SK-N-SH (cell line): ENCODE data around the gene GNG10. TPM values are rescaled to one million over a fixed set of nuclear protein-coding genes. Genes with fewer than 3 reads are reported as not detected.
A peak's percentile ranks its signal among the peaks of the same experiment; 100 is the strongest.

Experiments used
- CTCF ChIA-PET: fragments of 300-600, 350-600 bp; formaldehyde crosslinking; extraction: SDS; loops from one replicate; lab custom pipeline; 2021; lab: Yijun Ruan, JAX
- POLR2A ChIA-PET: fragments of 350-600 bp; sonication (Branson Sonifier 250); formaldehyde crosslinking; extraction: SDS; loops from one replicate; lab custom pipeline; 2020; ENCODE audit warnings: antibody characterized with exemption, inconsistent platforms; lab: Yijun Ruan, JAX
- DNase-seq: peaks from one replicate; pipeline ENCODE4 v3.0.0; 2012
- H2AFZ ChIP-seq: fragments of 200-600 bp; sonication (generic); 2 replicates; pipeline ENCODE4 v1.8.1; 2016; ENCODE audit warnings: antibody characterized with exemption, mild to moderate bottlenecking, low read depth
- H3F3A ChIP-seq: fragments of 200-600 bp; sonication (generic); replicated peaks from 2 replicates; pipeline ENCODE3; 2016; ENCODE audit warnings: antibody characterized with exemption, mild to moderate bottlenecking; ENCODE audit not compliant: insufficient read depth
- H3K27ac ChIP-seq, 2 experiments: fragments of 200-500 bp in 1 of 2; fragments of 200-600 bp in 1 of 2; sonication (Bioruptor generic) in 1 of 2; sonication (generic), shearing (Covaris generic) in 1 of 2; 2 replicates each; pipeline versions ENCODE4 v1.5.1 to v1.6.1; 2014 to 2016; ENCODE audit warnings: low read depth in 2 of 2, inconsistent platforms in 1 of 2, low read length in 1 of 2, mild to moderate bottlenecking in 1 of 2, mixed read lengths in 1 of 2
- H3K27me3 ChIP-seq: fragments of 200-600 bp; sonication (generic), shearing (Covaris generic); 2 replicates; pipeline ENCODE4 v1.6.1; 2016; ENCODE audit warnings: mixed run types; ENCODE audit not compliant: insufficient read depth
- H3K36me3 ChIP-seq, 2 experiments: fragments of 200-500 bp in 1 of 2; fragments of 200-600 bp in 1 of 2; sonication (Bioruptor generic) in 1 of 2; sonication (generic) in 1 of 2; replicated peaks in 1 of 2; 2 replicates each; pipeline versions ENCODE3 to v1.5.1; 2014 to 2016; ENCODE audit warnings: low read length in 1 of 2, mild to moderate bottlenecking in 1 of 2; ENCODE audit not compliant: insufficient read depth in 2 of 2, control insufficient read depth in 1 of 2
- H3K4me1 ChIP-seq, 2 experiments: fragments of 200-500 bp in 1 of 2; fragments of 200-600 bp in 1 of 2; sonication (Bioruptor generic) in 1 of 2; sonication (generic), shearing (Covaris generic) in 1 of 2; 2 replicates each; pipeline versions ENCODE4 v1.5.1 to v1.6.1; 2014 to 2016; ENCODE audit warnings: low read depth in 1 of 2, low read length in 1 of 2, mixed run types in 1 of 2; ENCODE audit not compliant: insufficient read depth in 2 of 2, control insufficient read depth in 1 of 2
- H3K4me2 ChIP-seq: fragments of 200-600 bp; sonication (generic), shearing (Covaris generic); 2 replicates; pipeline ENCODE4 v1.6.1; 2017; ENCODE audit warnings: mixed run types
- H3K4me3 ChIP-seq, 2 experiments: fragments of 200-500 bp in 1 of 2; fragments of 200-600 bp in 1 of 2; sonication (Bioruptor generic) in 1 of 2; sonication (generic), shearing (Covaris generic) in 1 of 2; 2 replicates each; pipeline versions ENCODE4 v1.5.1 to v1.8.1; 2014 to 2016; ENCODE audit warnings: low read depth in 2 of 2, inconsistent platforms in 1 of 2, low read length in 1 of 2, mild to moderate bottlenecking in 1 of 2, mixed read lengths in 1 of 2, moderate library complexity in 1 of 2
- H3K79me2 ChIP-seq: fragments of 200-600 bp; sonication (generic); 2 replicates; pipeline ENCODE4 v1.8.1; 2017; ENCODE audit warnings: mild to moderate bottlenecking; ENCODE audit not compliant: insufficient read depth
- H3K9ac ChIP-seq: fragments of 200-600 bp; sonication (generic); 2 replicates; pipeline ENCODE4 v1.6.1; 2017; ENCODE audit warnings: mixed run types
- H3K9me2 ChIP-seq: fragments of 200-600 bp; sonication (generic); 2 replicates; pipeline ENCODE4 v1.6.1; 2017; ENCODE audit warnings: mixed run types
- H3K9me3 ChIP-seq: fragments of 200-600 bp; sonication (generic); 2 replicates; pipeline ENCODE4 v1.6.1; 2017; ENCODE audit warnings: mixed run types, mild to moderate bottlenecking, moderate library complexity
- H4K20me1 ChIP-seq: fragments of 200-600 bp; sonication (generic); 2 replicates; pipeline ENCODE4 v1.6.1; 2017; ENCODE audit warnings: mild to moderate bottlenecking, mixed run types; ENCODE audit not compliant: insufficient read depth
- CHD2 ChIP-seq: fragments of 150-350 bp; IDR thresholded peaks from 2 replicates; pipeline ENCODE4 v1.6.1; 2018; ENCODE audit warnings: low read length; ENCODE audit not compliant: partially characterized antibody
- ELF1 ChIP-seq: IDR thresholded peaks from 2 replicates; pipeline ENCODE4 v1.4.0; 2012
- EZH2phosphoT487 ChIP-seq: fragments of 200-600 bp; sonication (generic); IDR thresholded peaks from 2 replicates; pipeline ENCODE4 v1.6.1; 2017; ENCODE audit warnings: low read depth, mixed run types, mild to moderate bottlenecking, antibody characterized with exemption, moderate library complexity, borderline replicate concordance
- FOXJ3 ChIP-seq: sonication (generic); formaldehyde crosslinking; IDR thresholded peaks from 2 replicates; pipeline ENCODE4 v1.5.1; 2020; ENCODE audit warnings: mild to moderate bottlenecking, missing genetic modification reagents
- FOXM1 ChIP-seq: IDR thresholded peaks from 2 replicates; pipeline ENCODE4 v1.4.0; 2012; ENCODE audit warnings: low read depth, mild to moderate bottlenecking
- GABPA ChIP-seq: IDR thresholded peaks from 2 replicates; pipeline ENCODE4 v1.4.0; 2012; ENCODE audit warnings: low read depth, mild to moderate bottlenecking
- IRF3 ChIP-seq: fragments of 150-350 bp; IDR thresholded peaks from 2 replicates; pipeline ENCODE4 v1.6.1; 2016; ENCODE audit warnings: mild to moderate bottlenecking, low read depth, low read length
- JUND ChIP-seq: IDR thresholded peaks from 2 replicates; pipeline ENCODE4 v1.4.0; 2012
- MAX ChIP-seq: IDR thresholded peaks from 2 replicates; pipeline ENCODE4 v1.4.0; 2012; ENCODE audit warnings: low read depth
- MEF2A ChIP-seq: IDR thresholded peaks from 2 replicates; pipeline ENCODE4 v1.4.0; 2012; ENCODE audit warnings: low read depth, borderline replicate concordance
- MXI1 ChIP-seq: IDR thresholded peaks from 2 replicates; pipeline ENCODE4 v1.6.1; 2012; ENCODE audit warnings: mild to moderate bottlenecking, low read depth, low read length, improper control_type of control experiment
- NFIC ChIP-seq: IDR thresholded peaks from 2 replicates; pipeline ENCODE4 v1.4.0; 2012; ENCODE audit warnings: borderline replicate concordance
- NRF1 ChIP-seq: IDR thresholded peaks from 2 replicates; pipeline ENCODE4 v1.6.1; 2012; ENCODE audit warnings: low read depth, mild to moderate bottlenecking, low read length
- PBX3 ChIP-seq: IDR thresholded peaks from 2 replicates; pipeline ENCODE4; 2012
- RCOR1 ChIP-seq: fragments of 150-350 bp; IDR thresholded peaks from 2 replicates; pipeline ENCODE4 v1.6.1; 2017; ENCODE audit warnings: antibody characterized with exemption, low read length
- RFX5 ChIP-seq: IDR thresholded peaks from 2 replicates; pipeline ENCODE4 v1.6.1; 2012; ENCODE audit warnings: mild to moderate bottlenecking, improper control_type of control experiment, low read length
- RXRA ChIP-seq: IDR thresholded peaks from 2 replicates; pipeline ENCODE4 v1.4.0; 2012; ENCODE audit warnings: low read depth, mild to moderate bottlenecking, borderline replicate concordance
- SMC3 ChIP-seq: IDR thresholded peaks from 2 replicates; pipeline ENCODE4 v1.6.1; 2012; ENCODE audit warnings: low read depth, low read length, improper control_type of control experiment
- TCF12 ChIP-seq: IDR thresholded peaks from 2 replicates; pipeline ENCODE4 v1.4.0; 2012
- YY1 ChIP-seq: IDR thresholded peaks from 2 replicates; pipeline ENCODE4 v1.4.0; 2012; ENCODE audit warnings: low read depth, mild to moderate bottlenecking
- WGBS: methylation state at CpG from one replicate; pipeline ENCODE4 v1.1.6; 2017; ENCODE audit warnings: low lambda C conversion rate; 5-methylcytosine and 5-hydroxymethylcytosine counted together
- polyA plus RNA-seq, 3 experiments: library from polyadenylated mRNA; depleted of rRNA; stranded (reverse); fragments of >200 nt; gene quantifications; 2 replicates each; pipeline ENCODE4 v1.2.3, GENCODE V29; 2012

Gene GNG10
- polyA plus RNA-seq, 1 of the 3 experiments (the other 2 are of a cell fraction): 57.7 TPM

- CTCF ChIA-PET: interaction anchor here (1.2 kb wide), 1 partner anchor 11 kb away, joined by 3 read pairs; no protein-coding TSS in a partner anchor
- no peaks in the 10 kb centered on the region for H3K9me3 ChIP-seq
- no peaks in the 10 kb centered on the region for H3K9me2 ChIP-seq
- H4K20me1 ChIP-seq: peaks cover 29% of the 10 kb centered on the region
- WGBS: 85% methylated on average over 7 of the region's 7 CpGs
- H3F3A ChIP-seq: peaks cover 5% of the 10 kb centered on the region
- H3K4me1 ChIP-seq: peaks cover 10 to 21% of the 10 kb centered on the region in 2 experiments; a peak in 3 of 4 replicates
- H3K27ac ChIP-seq: no peak overlapping the region
- H3K4me2 ChIP-seq: peak overlapping the region; percentile 97
- H2AFZ ChIP-seq: no peak overlapping the region
- peak overlapping the region; percentile 82 for H3K9ac ChIP-seq
- no peaks in the 10 kb centered on the region for H3K36me3 ChIP-seq
- no peaks in the 10 kb centered on the region for H3K27me3 ChIP-seq
- DNase-seq: no peak
- peak overlapping the region; percentile 90 to 97; a peak in 3 of 4 replicates for H3K4me3 ChIP-seq
- TF ChIP-seq CHD2 (no peak), RXRA (no peak), TCF12 (no peak), NRF1 (no peak), IRF3 (no peak), MXI1 (no peak), JUND (no peak), EZH2phosphoT487 (no peak), MEF2A (no peak), RCOR1 (no peak), NFIC (no peak), SMC3 (no peak), GABPA (no peak), ELF1 (no peak), YY1 (no peak), PBX3 (no peak), MAX (no peak), FOXJ3 (CRISPR knock-in tag) (no peak), FOXM1 (no peak), RFX5 (no peak)
- peaks cover 67% of the 10 kb centered on the region for H3K79me2 ChIP-seq
- POLR2A ChIA-PET: interaction anchor here (2.4 kb wide), 1 partner anchor 29 kb away, joined by 10 read pairs; the partner anchor contains the start of gene GNG10
These were observed 28.6 kb upstream of the GNG10 start for GRCh38 chr9:111632695-111633388.
